ENCODE data around the gene GAREM2.

Gene GAREM2

GRCh38 chr2:26238311-26238958 is 65.5 kb downstream of the GAREM2 start:
- no peak for TF ChIP-seq EZH2phosphoT487 (IDR thresholded peaks at IDR 0.05; ENCODE audit: low read depth)
- Histone ChIP-seq H3K4me1 (ENCODE audit: low read length) (peaks cover 20% of the 10 kb centered on the region), H3K79me2 (ENCODE audit: low read length) (peaks cover 53% of the 10 kb centered on the region), H3K27ac (ENCODE audit: low read length) (no peak overlapping the region), H3K4me2 (ENCODE audit: low read length) (no peak overlapping the region), H3K36me3 (replicated peaks; ENCODE audit: low read depth, low read length) (peaks cover 30% of the 10 kb centered on the region), H3K9ac (ENCODE audit: low read length) (no peak overlapping the region), H3K4me3 (ENCODE audit: low read length) (no peak overlapping the region), H3K27me3 (ENCODE audit: low read depth, low read length) (no peaks in the 10 kb centered on the region), H4K20me1 (ENCODE audit: insufficient read depth, low read length) (no peaks in the 10 kb centered on the region), H3K9me3 (ENCODE audit: insufficient read depth, low read length) (no peaks in the 10 kb centered on the region), H2AFZ (ENCODE audit: low read depth, low read length) (no peak overlapping the region)

Measured in OCI-LY3 (cell line).